Stimulated activated CD8-positive, alpha-beta memory T cell treated with anti-CD3 and anti-CD28 coated beads, Interleukin-4, amount 100 ng/mL, for 1 hour (primary cell): ENCODE measurements around the gene SRRT.
A peak's percentile ranks its signal among the peaks of the same experiment; 100 is the strongest.

Experiments
- DNase-seq, 2 donors: peaks; one replicate each; pipeline ENCODE4 v3.0.0-alpha.2; 2020; ENCODE audit warnings: low read depth in 2 of 2, low spot score in 1 of 2

The SRRT gene, protein sequence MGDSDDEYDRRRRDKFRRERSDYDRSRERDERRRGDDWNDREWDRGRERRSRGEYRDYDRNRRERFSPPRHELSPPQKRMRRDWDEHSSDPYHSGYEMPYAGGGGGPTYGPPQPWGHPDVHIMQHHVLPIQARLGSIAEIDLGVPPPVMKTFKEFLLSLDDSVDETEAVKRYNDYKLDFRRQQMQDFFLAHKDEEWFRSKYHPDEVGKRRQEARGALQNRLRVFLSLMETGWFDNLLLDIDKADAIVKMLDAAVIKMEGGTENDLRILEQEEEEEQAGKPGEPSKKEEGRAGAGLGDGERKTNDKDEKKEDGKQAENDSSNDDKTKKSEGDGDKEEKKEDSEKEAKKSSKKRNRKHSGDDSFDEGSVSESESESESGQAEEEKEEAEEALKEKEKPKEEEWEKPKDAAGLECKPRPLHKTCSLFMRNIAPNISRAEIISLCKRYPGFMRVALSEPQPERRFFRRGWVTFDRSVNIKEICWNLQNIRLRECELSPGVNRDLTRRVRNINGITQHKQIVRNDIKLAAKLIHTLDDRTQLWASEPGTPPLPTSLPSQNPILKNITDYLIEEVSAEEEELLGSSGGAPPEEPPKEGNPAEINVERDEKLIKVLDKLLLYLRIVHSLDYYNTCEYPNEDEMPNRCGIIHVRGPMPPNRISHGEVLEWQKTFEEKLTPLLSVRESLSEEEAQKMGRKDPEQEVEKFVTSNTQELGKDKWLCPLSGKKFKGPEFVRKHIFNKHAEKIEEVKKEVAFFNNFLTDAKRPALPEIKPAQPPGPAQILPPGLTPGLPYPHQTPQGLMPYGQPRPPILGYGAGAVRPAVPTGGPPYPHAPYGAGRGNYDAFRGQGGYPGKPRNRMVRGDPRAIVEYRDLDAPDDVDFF

DNA sequence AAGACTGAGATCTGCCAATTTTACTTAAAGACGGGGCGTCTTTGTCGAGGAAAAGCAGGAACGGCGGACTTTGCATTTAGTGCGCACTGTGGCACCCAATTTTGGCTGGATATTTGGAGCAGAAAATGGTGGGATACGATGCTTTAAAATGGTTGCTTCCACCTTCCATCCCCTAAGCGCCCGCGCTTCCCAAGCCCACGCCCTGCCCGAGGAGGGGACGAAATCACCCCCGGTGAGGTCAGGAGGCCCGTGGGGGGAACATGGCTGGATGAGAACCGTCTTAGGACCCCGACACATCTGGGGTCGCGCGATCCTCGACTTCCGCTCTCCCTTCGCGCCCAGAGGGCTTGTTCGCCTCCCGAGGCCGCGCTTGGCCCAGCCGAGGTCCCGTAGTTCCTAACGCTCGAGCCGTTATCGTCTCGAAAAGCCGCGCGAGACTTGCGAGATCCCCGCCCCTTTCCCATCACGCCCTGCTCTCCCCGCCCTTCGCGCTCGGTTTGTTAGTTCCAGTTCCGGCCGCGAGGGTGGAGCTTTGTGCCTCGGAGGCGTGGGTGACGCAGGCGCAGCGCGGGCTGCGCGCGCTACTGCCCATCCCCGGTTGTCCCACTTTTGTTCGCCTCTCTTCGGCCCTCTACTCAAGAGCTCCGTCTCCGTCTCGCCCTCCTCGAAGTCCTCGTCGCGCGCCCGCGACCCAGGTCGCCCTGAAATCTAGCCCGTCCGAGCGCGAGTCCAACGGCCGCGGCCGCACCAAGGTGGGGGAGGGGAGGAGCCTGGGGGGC lies at the start of gene SRRT:
SRRT (plus strand) TSS at position 527 of the 779 bp plus-strand sequence. CDS start 488 bp downstream, outside the sequence.
- peak; percentile 96 for DNase-seq

DNA sequence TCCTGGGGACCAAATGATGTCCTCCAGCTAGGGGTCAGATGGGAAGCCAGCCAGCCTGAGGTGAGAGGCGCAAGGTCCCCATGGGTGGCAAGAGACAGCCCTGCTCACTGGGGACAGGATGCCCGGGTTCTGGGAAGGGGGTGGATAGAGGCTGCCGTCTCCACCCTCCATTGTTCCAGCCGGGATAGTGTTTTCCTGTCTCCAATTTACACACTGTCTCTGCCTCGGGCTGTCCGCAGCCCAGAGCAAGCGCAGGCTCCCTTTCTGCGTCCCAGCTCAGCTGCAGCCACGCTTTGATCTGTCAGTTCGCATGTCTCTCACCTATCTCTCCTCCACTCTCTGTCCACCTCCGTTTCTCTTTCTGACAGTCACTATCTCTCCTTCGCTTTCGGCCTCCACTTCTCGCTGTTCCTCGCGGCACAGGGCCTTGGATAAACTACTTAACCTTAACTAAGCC lies 49.7 kb upstream of the SRRT start:
- no peak for DNase-seq

DNA sequence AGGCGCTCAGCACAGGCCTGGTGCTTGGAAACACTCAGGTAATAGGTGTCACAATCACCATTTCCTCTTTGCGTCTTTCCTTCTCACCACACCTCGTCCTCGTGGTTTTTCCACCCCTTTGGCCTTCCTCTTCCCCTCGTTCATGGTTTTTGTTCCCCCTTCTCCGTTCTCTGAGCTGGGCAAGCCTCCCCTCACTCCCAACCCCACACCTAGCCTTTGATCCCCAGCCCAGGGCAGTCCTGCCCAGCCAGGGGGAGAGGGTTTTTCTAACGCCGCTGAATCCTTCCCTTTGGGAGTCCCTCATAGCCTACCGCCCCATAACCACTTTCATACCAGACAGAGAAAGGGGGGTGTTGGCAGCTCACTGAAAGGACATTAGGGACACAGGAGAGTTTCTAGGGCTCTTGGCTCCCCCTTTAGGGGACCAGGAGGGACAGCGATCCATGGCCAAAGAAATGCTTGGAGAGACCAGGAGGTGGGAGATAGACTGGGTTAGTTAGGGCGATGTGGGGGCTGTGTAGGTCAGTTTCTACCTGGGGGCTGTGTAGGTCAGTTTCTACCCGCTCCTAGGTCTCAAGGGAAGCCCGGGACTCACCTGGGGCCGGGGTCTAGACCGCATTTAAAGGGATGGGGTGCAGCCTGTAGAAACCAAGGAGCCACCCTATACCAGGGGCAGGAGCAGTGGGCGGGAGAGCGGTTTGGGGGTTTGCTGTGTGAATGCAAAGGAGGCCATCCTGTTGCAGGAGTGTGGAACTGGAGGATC lies 49.0 kb upstream of the SRRT start:
- no peak for DNase-seq

DNA sequence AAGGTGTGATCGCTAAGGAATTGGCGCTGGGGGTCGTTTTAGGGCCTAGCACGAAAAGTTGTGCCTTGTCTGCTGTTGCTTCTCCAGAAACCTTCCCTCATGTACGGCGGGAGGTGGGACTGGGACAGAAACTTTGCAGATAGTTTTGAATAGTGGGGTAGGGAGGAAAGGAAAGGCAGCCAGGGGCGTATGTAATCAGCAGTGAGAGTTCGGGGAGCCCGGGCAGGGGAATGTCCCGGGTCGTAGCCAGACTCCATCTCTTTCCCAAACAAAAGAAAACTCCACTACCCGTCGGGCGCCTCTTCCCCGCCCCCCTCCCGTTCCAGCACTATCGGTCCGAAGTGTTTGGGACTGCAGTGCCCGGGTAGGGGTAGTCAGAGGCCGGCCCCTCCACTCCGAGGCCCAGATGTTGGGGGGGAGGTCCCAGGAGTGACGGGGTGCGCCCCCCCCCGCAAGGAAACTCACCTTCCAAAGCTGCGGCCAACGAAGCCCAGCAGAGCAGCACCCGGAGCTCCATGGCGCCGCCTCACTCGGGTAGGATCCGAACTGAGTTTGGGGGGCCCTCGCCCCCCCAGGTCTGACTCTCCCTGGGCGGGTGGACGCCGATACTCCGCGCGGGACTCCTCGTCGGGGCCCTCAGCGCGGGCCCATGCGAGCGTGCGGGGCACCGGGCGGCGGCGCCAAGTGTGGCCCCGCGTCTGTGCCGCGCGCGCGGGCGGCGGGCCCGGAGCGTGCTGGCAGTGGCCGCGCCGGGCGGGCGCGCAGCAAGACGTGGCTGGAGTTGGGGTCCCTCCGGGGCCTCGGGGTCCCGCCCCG lies 48.2 kb upstream of the SRRT start:
- DNase-seq, result no peak

DNA sequence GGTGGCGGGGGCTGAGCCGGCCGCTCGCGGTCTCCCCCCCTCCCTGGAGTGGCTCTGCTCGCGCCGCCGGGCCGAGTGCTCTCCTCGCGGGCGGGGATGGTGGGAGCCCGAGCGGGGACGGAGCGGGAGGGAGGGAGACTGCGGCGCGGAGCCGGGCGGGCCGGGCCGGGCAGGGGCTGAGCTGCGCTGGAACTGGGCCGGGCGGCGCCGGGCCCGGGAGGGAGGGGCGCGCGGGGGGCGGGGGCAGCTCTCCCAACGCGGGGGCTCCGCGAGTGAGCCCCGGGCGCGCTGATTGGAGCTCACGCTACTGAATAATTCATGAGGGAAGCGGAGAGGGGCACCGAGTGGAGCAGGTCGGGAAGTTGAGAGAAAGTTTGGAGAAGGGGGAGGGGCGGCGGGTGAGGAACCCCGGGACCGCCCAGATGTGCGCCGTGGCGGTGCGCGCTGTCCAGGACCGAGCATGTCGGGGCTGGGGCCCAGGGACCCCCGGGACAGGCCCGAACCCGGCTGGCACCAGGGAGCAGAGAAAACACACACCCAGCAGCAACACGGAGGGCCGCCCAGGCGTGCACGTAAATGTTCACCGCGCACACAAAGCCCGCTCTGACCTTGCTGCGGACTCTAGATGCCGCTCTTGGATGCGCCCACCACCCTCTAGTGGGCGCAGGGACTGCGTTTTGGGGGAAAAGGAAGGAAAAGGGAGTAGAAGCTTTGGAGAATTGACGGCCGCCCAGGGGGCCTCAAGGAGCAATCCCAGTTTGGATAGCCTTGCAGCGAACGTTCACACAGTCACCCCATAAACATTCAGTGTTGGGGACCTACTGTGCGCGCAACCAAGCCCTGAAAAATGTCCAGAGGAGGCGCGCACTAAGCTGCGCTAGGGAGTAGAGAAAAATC lies 47.3 kb upstream of the SRRT start, which contains the start of gene EPHB4:
EPHB4 (minus strand) TSS at position 194 of the 897 bp plus-strand sequence. CDS start 493 bp downstream, outside the sequence.
- no peak for DNase-seq

DNA sequence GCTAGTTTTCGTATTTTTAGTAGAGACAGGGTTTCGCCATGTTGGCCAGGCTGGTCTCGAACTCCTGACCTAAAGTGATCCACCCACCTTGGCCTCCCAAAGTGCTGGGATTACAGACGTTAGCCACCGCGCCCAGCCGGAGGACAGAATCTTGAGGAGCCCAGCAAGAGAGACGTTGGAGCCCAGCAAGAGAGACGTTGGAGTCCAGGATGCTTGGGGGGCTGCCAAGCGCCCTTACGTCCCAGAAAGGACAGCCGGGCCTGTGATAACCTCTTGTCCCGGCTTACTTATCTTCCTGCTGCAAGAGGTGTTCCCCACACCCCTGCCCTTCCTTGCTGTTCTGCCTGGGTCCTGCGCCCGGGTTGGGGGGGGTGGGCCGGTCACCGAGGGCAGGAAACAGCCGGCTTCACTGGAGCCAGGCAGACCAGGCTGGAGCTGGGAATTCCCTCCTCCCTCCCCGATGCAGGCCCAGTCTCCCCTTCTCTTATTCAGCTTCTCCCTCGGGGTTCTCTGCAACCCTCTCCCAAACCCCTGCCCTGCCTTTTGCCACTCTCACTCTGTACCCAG lies 45.7 kb upstream of the SRRT start:
- DNase-seq, result no peak

DNA sequence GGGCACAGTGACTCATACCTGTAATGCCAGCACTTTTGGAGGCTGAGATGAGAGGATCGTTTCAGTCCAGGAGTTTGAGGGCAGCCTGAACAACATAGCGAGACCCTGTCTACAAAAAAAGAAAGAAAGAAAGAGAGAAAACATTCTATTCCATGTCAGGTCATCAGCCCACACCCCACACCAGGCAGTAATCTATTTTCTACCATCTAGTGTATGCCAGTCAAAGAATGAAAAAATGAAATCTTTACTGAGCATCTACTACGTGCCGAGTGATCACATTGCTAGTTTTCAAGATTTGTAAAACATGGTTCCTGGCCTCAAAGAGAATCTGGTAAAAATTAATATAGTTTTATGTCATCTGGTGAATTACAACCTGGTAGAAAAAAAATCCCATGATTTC lies 44.5 kb upstream of the SRRT start:
- DNase-seq, result no peak

DNA sequence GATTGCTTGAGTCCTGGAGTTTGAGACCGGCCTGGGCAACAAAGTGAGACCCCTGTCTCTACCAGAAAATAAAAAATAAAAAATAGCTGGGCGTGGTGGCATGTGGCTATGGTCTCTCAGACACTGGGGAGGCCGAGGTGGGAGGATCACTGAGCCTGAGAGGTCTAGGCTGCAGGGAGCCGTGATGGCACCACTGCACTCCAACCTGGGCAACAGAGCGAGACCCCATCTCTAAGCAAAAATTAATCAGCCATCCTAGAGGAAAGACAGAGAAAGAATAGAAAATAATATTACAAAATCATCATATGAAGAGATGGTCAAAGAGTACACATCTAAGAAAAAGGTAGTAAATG lies 42.6 kb upstream of the SRRT start:
- no peak for DNase-seq

DNA sequence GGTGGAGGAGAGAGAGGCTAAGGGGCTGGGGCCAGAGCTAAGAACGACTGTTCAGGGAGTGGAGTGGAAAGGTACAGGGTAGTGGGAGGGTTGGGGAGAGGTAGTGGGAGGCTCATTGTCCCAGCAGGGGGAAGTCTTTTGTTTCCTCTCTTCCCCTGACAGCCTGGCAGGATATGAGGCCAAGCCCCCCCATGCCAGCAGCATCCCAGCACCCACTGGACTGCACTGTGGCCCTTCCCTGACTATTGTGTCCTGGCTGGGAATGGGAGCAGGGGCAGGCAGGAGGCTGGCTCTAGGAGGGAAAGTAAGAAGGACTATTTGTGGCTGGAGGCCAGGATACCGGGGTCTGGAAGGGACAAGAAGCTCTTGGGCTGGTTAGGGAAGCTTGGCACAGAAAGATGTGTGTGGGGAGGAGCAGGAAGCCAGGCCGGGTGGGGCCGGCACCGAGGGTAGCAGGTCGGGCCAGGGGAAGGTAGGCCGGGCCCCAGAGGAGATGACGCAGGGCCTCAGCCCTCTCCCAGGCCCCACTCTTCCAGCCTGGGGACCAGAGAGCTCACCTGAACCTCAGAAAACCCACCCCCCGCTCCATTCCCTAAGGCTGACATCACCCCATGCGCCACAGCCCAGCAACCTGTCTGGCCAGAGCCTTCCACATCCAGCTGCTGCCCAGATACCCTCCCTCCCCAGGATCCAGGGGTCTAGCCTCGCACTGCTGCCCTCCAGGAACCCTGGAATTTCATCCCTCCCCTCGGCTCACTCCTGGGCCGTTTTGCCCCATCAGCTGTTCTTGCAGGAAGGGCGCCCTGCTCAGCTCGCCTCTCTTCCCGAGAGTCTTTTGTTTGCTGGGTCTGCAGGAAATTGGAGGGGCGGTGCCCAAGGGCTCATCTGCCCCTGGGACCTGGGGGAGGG lies 38.7 kb upstream of the SRRT start:
- DNase-seq, result no peak

DNA sequence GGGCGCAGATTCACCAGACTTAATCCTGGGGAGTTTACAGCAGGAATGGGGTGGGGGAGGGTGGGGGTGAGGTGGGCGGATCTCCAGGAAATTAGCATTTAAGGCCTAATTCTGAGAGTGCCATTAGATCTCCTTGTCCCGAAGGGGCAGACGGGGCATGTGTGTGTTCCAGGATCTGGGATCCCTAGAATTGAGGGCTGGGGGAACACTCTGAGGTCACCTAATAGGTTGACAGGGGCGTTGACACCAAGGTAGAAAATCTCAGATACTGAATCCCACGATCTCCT lies 38.1 kb upstream of the SRRT start:
- DNase-seq, result no peak

DNA sequence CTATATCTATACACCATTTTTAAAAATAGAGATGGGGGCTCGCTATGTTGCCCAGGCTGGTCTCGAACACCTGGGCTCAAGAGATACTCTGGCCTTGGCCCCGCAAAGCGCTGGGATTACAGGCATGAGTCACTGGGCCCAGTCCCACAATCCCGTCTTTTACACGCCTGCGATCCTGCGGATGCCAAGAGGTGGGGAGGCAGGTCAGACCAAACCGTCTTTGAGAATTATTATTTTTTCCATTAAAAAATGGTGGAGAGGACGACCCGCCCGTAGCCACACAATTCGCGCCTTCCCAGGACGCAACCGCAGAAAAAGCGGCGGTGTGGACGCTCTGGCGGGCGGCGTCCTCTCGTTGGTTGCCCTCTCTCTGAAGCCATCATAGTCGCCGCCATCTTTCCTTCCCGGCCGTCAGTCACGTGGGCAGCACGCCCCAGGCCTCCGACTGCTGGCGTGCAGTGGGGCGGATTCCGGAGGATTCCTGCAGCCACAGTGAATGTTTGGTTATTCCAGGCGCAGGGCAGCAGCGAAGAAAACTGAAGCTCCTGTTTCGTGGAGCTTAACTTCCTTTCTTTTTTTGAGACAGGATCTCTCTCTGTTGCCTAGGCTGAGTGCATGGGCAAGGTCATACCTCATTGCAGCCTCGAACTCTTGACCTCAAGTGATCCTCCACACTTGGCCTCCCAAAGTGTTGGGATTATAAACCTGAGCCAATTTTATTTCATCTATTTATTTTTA lies 37.6 kb upstream of the SRRT start:
- peak; percentile 47 to 51 for DNase-seq

DNA sequence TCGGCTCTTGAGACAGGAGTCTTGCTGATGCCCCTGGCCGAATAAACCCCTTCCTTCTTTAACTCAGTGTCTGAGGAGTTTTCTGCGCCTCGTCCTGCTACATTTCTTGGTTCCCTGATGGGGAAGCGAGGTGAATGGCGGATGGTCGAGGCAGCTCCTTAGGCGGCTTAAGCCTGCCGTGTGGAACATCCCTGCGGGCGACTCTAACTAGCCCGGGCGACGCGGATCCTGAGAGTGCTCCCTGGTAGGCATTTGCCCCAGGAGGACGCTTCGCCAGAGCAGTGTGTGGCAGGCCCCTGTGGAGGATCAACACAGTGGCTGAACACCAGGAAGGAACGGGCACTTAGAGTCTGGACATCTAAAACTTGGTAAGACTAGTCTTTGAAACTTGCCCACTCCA lies 35.5 kb upstream of the SRRT start:
- no peak for DNase-seq

DNA sequence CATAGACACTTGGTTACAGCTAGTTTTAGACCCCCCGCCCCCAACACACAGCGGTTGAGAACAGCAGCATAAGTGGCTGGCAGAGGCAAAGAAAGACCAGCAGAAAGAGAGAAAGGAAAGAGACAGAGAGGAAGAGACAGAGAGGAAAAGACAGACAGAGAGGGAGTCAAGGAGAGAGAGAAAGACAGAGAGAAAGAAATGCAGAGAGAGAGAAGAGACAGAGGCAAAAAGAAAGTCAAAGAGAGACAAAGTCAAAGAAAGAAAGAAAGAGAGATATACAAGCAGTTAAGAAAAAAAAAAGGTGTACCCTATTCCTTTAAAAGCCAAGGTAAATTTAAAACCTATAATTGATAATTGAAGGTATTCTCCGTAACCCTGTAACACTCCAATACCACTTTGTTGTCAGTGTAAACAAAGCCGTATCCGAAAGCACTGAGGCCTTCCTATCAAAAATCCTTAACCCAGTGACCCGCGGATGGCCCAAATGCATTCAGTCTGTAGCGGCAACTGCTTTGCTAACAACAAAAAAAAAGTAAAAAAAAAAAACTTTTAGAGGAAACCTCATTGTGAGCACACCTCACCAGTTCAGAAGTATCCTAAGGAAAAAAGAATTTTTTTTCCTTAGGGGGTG lies 34.3 kb upstream of the SRRT start:
- DNase-seq, result no peak

DNA sequence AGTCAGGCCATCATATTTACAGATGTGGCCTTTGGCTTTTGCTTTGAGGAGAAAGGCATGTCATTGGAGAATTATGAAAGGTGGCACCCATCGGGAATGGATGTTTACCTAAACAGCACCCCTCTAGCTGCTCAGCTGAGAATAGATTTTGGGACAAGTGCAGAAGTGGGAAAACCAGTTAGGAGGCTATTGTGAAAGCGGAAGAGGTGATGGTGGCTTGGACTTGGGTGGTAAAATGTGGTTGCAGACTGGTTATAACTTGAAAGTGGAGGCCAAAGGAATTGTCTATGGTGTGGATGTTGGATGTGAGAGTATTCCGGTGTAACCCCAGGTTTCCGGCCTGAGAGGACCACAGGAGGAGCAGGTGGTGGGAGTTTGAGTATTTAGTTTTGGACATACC lies 27.5 kb upstream of the SRRT start:
- DNase-seq, result no peak

DNA sequence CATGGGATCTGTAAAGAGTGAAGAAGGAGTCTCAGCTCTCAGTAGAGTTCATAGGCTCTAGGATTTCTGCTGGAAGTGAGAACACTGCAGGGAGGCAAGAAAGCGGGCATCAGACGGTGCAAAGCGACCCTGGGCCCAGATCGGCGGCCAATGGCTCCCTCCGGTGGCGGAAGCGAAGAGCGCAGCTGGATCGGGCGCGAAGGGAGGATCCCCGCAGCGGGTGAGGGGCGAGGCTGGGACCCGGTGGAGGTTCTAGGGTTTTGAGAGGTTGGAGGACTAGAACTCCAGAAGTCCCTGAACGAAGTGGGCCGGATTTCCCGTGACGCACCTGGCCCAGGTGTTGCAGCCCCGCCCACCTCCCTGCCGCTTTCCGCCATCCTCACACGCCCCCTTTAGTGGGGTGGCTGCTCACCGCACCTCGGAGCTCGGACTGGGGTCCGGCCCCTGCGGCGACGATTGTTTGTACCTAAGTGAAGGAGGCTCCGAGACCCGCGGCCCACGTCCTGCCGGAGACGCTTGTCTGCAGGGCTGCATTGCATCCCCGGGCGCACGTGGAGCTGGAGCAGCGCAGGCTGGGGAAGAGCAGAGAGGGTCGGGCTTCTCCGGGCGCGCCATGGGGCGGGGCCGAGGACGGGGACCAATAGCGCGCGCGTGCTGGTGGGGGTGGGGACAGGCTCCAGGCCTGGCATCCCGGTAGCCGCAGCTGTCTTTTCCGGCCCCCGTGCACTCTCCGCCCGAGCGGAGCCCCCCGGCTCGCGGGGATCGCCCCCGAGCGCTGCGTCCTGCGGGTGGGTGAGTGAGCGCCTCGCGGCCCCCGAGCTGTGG lies 22.6 kb upstream of the SRRT start, which contains the start of gene SLC12A9:
SLC12A9 (plus strand) TSS at position 666 of the 825 bp plus-strand sequence. CDS start 1,485 bp downstream, outside the sequence.
- DNase-seq, result peak; percentile 62 to 65
